NCI-H2081 treated with DMSO at 0.1 percent for 48 hours (cell line): Measurements from ENCODE around the gene PLXNB1.
"Not testable (repeated sequence)": the region's sequence is repeated elsewhere in the genome, so short reads cannot be mapped to it uniquely, and the experiment has no call there.

Experiments
- DNase-seq: peaks from one replicate; lab custom pipeline; 2025; lab: John Stamatoyannopoulos, UW

Gene PLXNB1

GRCh38 chr3:48404440-48405342 is 25.2 kb downstream of the PLXNB1 start:
- DNase-seq, result no peak

DNA sequence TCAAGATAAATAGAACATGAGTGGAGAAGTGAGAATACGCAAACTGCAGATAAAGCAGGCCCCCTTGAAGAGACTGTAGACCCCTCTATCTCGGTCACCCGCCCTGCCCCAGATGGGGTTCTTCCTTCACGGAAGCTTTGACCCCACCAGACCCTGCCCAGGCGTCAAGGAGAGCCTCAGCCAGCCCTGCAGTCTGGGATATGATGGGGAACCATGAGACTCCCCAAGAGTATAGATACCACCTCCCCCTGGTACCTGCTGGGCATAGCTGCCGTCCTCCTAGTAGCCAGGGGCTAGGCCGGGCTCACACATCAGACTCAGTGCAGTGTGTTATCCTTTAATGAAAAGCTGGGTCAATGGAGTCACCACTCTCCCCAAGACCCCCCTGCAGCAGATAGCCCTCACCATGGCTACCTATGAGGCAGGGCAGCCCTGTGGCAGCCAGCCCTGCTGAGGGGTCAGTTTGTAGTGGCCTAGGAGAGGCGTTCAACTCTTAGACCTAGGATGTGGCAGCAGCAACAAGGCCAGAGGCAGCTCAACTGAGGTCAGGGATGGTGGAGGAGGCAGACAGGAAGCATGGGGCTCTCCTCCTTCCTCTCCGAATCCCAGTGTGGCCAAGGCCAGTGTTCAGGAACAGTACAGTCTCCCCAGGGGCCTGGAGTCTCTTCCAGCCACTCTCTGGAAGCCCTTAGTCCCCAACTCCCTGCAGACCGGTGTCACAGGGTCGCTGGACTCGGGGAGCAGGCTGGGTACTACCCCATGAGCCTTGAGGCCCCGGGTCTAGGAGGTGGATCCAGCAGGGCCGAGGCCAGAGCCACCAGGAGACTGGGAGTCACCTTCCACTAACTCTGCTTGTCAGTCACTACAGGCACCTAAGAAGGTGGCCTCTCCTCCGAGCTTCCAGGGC is 26.1 kb downstream of the PLXNB1 start:
- no peak for DNase-seq

DNA sequence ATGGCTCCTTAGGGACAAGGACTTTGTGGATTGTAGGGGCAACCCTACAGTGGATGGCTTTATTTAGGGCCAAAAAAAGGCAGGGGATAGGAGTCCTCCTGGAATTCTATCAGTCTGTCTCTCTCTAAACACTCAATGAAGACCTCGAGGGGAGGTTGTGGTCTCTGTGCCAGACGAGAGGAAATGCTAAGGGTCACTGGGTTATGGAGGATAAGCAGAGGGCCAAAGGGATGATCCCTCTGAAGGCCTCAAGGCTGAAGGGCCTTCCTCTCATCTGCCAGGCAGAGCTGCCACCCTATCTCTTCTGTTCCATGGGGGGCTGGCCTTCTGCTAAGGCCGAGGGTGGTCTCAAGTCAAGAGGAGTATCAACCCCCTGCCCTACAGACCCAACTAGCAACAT is 27.0 kb downstream of the PLXNB1 start:
- DNase-seq, result no peak

DNA sequence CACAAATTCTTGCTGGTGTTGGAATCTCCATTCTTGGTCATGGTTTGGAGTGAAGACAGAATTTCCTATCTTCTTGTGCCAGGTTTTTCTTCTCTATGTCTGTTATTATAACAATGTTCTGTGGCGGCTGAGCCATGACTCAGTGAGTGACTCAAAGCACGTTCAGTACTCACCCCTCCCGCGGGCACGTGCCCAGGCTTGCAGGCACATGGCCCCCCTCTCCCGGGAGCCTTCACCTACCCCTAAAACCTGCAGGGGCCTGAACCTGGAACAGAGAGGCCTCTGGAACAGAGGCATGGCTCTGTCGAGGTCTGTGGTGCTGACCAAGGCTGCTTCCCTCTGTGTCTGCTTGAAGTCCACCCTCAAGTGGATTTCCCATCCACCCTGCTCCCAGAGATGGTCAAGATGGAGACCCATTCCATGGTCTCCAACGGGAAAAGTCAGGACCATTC is 27.6 kb downstream of the PLXNB1 start:
- no peak for DNase-seq

DNA sequence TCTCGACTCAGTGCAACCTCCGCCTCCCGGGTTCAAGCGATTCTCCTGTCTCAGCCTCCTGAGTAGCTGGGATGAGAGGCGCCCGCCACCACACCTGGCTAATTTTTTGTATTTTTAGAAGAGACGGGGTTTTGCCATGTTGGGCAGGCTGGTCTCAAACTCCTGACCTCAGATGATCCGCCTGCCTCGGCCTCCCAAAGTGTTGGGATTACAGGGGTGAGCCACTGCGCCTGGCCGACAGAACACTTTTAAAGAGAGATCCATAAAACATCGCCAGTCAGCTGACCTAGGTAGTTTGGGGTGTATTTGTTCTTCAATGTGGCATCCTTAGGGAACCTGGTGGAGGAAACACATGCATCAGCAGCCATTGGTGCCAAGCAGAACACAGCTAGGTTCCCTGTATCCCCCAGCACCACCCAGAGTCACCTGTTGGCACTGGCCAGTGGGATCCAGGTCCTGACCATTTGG is 28.4 kb downstream of the PLXNB1 start:
- DNase-seq, result not testable (repeated sequence)

- no peak for DNase-seq
Measured at GRCh38 chr3:48400824-48401433, 29.0 kb downstream of the PLXNB1 start.

- no peak for DNase-seq
Measured at GRCh38 chr3:48399387-48400172, 30.3 kb downstream of the PLXNB1 start.

GRCh38 chr3:48398701-48399386 is 31.0 kb downstream of the PLXNB1 start:
- DNase-seq, result no peak

DNA sequence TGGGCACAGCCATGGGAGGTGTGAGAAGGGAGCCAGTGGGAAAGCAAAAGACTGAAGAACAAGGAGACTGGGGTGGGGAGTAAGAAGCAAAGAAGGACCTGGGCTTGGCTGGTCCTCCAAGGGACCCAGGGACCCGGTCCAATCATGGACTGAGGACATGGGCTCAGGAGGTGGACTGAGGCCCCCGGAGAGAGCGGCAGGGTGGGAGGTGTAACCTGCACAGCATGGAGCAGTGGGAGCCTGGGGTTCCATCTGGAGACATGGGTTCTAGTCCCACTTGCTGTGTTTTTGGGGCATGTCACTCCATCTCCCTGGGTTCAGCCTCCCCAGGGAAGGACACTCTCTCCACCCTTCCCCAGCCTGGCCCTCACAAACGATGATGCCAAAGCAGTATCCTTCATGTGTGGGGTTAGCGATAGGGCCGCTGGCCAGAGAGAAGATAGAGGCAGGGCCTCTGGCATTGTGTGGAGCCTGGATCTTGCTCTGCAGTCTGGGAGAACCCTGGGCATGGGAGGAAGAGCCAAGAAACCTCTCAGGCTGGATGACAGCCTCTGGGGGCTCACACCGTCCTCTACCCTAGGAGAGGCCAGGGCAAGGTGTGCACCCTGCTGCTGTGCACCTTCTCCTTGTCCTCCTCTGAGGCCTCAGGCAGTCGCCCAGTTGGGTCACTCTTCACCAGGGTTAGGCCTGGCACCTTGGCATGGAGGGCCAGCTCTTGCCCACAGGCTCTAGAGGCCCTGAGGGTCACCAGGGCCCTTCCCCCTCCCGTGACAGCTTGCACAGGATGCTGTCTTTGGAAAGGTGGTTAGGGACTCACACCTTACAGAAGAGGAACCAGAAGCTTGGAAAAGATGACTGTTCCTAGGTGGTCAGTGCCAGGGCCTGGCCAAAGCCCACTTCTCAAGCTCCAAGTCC is 31.9 kb downstream of the PLXNB1 start:
- no peak for DNase-seq

GRCh38 chr3:48395714-48396113 is 34.2 kb downstream of the PLXNB1 start:
- DNase-seq, result no peak

DNA sequence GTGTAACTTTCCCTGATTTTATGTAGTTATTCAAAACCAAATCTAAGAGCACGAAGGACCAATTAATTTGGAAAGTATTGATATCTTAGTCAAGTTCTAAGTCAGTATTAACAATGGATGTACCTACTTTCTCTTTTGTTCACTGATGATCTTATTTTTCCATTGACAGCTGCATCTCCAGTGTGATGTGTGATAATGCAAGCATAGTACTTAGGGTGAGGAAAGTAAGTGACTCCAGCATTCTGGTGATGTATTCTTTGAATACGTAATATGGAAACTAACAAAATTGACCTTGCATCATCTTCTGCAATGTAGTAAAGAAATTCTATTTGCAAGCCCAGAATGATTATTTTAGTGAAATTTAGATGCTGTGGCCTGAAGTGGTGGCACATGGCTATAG is 35.5 kb downstream of the PLXNB1 start:
- no peak for DNase-seq

DNA sequence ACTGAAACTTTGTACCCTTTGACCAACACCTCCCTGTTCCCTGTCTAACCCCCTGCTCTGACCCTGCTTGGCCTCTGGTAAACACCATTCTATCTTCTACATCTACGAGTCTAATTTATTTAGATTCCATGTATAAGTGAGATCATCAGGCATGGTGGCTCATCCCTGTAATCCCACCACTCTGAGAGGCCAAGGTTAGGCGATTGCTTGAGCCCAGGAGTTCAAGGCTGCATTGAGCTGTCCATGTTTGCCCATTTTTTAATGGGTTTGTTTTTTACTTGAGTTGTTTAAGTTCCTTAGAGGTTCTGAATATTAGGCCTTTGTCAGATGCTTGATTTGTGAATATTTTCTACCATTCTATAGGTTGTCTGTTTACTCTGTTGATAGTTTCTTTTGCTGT is 40.9 kb downstream of the PLXNB1 start:
- no peak for DNase-seq

GRCh38 chr3:48387634-48388033 is 42.3 kb downstream of the PLXNB1 start:
- no peak for DNase-seq

- no peak for DNase-seq
Measured at GRCh38 chr3:48372862-48373435, 56.9 kb downstream of the PLXNB1 start.

DNA sequence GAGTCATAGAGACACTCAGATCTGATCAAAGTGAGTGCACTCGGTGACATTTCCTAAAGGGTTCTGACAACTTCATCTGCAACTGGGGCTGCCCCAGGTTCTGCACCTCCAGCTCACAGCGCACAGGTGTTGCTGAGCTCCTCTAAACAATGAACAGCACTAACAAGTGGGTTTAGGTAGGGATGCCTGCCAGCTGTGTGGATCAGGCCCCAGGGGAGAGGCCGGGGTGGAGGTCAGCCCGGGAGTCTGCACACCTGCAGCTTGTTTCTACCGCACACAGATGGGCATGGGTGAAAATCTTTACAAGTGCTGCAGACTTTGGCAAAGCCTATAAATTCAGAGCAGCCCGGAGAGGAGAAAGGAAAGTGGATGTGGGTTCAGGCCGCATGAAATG is 57.5 kb downstream of the PLXNB1 start:
- no peak for DNase-seq

- no peak for DNase-seq
Measured at GRCh38 chr3:48371651-48372376, 58.1 kb downstream of the PLXNB1 start, which contains the start of gene FBXW12. FBXW12 (plus strand) TSS chr3:48372219; CDS start chr3:48372768, 549 bp downstream.

DNA sequence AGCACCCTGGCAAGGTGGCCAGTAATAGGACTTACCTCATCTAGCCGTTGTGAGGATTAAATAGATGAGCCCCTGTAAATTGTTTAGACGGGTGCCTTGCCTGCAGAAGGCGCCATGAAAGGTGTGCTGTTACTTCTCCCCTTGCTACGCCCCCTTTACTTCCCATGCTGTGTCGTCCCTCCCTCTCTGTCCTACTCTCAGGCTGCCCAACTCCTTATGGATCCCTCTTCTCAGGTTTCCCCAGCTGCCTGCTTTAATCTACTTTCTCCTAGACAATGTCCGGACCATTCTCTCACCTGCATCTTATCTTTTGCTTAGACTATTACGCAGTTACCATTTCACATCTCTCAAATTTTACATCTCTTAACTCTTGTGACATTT is 59.6 kb downstream of the PLXNB1 start:
- DNase-seq, result no peak

DNA sequence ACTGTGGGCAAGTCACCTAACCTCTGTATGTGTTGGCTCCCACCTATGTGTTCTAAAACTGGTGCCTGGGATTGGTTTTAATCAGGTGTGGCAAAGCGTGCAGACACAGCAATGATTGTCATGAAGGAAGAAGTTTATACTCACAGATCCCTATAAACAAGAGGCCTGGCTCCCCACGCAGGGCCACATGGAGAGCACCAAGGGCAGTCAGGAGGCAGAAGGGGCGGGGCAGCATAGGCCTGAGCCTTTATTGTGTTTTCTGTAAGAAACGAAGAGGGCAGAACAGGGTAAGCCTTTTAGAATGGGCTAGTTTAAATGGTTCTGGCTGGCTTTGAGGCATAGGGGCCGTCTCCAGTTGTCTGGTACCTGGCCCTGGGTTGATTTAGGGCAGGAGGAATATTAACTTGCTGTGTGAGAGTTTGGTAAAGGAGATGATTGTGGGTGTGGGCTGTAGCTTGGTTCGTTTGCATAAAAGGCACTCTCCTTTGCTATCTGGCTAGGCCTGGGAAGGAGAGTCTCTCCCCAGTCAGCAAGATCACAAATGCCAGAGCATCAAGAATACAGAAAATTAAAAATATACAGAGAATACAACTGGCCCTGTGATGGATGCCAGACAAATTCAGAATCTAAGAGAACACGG is 60.1 kb downstream of the PLXNB1 start:
- no peak for DNase-seq
